Activated CD4-positive, CD25-positive, alpha-beta regulatory T cell treated with anti-CD3 and anti-CD28 coated beads, Interleukin-2, amount 50 U/mL, for 72 hours (primary cell): Measurements from ENCODE around the gene RANGAP1.
"Not testable (repeated sequence)": the region's sequence is repeated elsewhere in the genome, so short reads cannot be mapped to it uniquely, and the experiment has no call there.

Experiments used
- DNase-seq: peaks from one replicate; pipeline ENCODE4 v3.0.0; 2021

Gene RANGAP1

DNA sequence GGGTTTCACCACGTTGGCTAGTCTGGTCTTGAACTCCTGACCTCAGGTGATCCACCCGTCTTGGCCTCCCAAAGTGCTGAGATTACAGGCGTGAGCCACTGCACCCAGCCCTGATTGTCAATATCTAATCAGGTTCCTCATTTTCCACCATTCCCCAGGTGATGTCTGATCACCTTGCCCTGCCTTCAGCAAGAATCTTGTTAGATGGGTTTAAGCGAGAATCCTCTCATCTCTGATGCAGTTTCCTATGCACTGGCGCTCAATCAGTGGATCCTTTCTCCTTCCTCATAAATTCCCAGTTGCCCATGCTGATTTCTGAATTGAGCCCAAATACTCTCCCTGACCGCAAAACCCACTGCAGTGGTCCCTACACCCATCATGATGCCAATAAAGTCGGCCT lies 14.7 kb upstream of the RANGAP1 start:
- DNase-seq: no peak

DNA sequence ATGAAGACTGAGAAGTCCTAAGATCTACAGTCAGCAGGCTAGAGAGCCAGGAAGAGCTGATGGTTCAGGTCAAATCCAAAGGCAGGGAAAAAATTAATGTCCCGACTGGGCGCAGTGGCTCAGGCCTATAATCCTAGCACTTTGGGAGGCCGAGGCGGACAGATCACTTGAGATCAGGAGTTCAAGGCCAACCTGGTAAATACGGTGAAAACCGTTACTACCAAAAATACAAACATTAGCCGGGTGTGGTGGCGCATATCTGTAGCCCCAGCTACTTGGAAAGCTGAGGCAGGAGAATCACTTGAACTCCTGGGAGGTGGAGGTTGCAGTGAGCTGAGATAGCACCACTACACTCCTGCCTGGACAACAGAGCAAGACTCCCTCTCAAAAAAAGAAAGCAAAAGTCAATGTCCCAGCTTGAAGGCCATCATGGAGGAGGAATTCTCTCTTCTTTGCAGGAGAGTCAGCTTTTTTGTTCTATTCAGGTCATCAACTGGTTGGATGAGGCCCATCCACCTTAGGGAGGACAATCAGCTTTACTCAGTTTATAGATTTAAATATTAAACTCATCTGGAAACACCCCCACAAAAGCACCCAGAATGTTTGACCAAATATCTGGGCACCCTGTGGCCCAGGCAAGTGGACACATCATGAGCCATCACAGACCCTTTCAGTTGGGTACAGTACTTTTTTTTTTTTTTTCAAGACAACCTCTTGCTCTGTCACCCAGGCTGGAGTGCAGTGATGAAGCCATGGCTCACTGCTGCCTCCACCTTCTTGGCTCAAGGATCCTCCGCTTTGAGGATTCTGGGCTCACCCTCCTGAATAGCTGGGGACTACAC lies 11.1 kb upstream of the RANGAP1 start:
- no peak for DNase-seq

DNA sequence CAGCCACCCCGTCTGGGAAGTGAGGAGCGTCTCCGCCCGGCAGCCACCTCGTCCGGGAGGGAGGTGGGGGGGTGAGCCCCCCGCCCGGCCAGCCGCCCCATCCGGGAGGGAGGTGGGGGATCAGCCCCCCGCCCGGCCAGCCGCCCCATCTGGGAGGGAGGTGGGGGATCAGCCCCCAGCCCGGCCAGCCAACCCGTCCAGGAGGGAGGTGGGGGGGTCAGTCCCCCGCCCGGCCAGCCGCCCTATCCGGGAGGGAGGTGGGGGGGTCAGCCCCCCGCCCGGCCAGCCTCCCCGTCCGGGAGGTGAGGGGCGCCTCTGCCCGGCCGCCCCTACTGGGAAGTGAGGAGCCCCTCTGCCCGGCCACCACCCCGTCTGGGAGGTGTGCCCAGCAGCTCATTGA lies 8.8 kb upstream of the RANGAP1 start:
- not testable (repeated sequence) for DNase-seq

DNA sequence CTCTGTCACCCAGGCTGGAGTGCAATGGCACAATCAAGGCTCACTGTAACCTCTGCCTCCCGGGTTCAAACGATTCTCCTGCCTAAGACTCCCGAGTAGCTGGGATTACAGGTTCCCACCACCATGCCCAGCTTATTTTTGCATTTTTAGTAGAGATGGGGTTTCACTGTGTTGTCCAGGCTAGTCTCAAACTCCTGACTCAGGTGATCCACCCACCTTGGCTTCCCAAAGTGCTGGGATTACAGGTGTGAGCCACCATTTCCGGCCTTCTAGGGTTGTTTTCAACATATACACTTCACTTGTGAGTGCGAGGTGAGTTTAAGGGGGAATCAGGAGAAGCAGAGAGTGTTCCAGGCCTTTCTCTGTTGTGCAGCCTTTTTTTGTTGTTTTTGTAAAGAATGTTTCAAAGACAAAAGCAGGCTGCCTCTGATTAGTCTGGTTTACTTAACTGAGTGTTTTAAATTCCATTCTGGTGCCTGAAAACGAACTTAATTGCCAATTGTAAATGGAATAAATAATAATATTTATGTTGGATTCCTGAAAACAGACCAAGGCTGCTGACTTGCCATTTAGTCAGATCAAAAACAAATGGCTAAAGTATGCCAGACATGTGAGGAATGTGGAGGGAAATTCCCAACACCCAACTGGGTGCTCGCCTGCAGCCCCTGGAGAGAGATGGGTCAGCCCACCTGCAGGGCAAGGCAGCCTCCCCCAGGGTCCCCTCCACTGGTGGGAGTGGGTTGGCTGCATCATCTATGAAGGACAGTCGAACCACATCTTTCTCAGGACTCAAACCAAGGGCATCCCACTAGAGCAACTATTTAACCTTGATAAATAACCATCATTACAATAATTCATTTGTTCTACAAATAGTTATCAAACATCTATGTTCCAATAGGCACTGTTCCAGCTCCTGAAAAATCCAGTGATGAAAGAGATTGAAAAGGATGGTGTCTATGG lies 4.6 kb upstream of the RANGAP1 start:
- no peak for DNase-seq

DNA sequence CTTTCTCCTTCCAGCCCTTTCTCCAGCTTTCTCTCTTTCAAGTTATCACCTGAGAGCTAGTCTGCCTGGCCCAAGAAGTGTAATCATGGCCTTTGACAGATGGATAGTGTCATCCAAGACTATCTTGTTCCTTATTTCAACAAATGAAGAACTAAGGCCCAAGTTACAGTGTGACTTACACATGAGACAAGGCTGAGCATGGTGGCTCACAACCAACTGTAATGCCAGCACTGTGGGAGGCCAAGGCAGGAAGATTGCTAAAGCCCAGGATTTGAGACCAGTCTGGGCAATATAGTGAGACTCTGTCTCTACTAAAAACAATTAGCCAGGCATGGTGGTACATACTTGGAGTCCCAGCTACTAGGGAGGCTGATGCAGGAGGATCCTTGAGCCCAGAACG lies 3.7 kb upstream of the RANGAP1 start:
- DNase-seq: no peak

DNA sequence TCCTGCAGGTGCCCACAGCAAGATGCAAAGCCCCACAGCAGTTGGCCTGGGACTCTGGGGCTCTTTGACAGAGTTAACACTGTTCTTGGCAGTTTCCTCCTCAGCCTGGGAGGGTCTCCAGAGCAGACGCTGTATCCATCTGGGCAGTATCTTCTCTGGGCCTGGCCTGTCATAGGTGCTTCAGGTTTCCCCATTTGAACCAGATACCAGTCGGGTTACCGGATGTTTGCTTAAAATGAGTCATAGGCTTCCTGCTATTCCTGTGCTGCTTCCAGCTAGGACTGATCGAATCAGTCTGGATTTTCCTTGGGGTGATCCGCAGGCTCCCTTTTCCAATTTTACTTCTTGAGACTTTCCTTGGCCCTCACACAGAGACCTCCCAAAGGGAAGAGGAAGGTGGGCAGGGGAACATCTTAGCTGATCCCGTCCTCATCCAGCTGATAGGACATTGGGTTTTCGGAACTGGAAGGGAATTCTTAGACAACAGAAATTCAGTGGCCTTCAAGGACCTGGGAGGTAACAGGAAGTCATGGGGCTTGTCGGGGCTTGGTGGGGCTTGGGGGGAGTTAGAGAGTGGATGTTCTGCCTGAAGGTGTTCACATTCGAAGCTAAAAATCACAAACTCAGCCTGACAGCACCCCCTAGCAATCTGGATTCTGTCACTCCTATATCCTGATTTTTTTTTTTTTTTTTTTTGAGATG lies 2.4 kb upstream of the RANGAP1 start:
- no peak for DNase-seq

DNA sequence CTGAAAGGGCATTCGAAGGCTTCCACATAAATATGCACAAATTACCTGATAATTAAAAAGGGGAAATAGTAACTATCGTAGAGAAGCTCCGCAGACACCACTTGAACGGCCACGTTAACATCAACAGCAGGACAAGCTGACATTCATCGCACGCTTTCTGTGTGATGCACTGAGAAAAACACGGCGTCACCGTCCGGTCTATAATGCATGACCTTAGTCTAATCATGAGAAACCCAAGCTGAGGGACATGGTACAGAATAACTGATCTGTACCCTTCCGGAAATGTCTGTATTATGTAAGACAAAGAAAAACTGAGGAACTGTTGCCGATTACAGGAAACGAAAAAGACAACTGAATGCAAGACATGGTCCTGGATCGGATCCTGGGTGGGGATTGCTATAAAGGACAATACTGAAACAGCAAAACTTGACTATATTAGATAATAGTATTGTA lies 678 bp upstream of the RANGAP1 start:
- DNase-seq: peak; percentile 61

DNA sequence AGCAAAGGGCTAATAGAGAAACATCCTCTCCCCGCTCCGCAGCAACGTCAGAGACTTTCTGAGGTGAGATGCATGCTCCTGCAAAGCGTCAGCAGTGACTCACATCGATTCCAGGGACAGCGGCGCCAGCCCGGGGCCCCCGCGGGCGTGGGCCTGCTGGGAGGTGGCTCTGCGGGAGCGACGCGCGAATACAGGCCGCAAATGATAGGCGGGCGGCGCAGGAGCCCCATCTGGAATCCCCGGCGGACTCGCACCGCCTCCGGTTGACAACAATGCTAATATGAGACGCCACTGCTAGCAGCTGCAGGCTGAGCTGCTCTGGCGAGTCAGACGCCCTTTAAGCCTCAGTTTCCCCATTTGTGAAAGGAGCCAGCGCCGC lies 557 bp downstream of the RANGAP1 start:
- DNase-seq: peak; percentile 79

DNA sequence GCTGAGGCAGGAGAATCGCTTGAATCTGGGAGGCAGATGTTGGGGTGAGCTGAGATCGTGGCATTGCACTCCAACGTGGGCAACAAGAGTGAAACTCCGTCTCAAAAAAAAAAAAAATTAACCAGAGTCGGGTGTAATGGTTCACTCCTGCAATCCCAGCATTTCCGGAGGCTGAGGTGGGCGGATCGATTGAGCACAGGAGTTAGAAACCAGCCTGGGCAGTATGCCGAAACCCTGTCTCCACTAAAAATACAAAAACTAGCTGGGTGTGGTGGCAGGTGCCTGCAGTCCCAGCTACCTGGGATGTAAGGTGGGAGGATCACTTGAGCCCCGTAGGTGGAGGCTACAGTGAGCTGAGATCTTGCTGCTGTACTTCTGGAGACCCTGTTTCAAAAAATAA lies 1.5 kb downstream of the RANGAP1 start:
- DNase-seq: no peak

DNA sequence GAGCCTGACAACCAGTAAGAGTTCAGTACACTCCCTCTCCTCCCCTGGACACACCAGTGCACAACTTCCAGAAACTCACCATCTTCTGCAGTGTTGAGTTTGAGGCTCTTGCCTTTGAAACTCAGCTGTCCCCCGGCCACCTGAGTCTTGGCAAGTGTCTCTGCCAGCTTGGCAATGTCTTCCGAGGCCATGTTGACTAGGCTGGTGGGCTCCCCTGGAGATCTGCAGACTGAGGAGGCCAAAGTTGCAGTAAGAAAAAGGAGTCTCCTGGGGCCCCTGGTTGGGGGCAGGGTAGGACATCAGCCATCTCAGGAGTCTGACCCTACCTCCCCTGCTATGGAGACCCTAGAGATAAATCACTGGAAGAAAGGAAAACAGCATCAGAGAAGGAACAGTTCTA lies 5.1 kb downstream of the RANGAP1 start:
- DNase-seq: no peak

DNA sequence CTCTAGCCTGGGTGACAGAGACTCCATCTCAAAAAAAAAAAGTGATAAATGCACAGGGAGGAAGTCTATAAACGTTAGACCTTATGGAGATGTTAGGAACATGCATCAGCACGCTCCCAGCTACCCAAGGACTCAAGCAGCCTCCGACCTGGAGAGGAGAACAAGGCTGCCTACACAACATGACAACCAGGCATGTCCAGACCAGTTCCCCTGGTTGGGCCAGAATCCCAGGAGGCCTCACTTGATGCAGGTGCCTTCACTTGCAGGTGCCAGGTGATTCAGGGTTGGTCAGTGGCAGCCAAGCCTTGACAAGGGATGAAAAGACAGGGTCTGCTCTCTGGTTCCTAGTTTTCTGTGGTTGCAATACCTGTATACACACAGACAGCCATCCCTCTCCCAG lies 5.9 kb downstream of the RANGAP1 start:
- no peak for DNase-seq

DNA sequence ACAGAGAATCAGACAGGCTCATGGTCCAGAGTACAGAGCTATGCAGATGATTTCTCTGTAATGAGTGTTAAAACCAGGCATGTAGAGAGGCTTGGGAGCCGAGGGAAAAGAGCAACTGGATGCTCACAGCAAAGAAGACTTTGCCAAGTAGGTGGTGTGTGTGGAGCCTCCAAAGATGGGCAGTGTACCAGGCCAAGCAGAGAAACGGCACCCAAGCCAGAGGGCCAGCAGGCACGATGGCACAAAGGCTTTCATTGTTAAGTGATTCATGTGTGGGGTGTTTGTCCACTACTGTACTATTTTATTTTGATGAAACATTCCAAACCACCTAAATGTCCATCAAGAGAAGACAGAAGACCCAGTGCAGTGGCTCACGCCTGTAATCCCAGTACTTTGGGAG lies 11.1 kb downstream of the RANGAP1 start:
- no peak for DNase-seq

DNA sequence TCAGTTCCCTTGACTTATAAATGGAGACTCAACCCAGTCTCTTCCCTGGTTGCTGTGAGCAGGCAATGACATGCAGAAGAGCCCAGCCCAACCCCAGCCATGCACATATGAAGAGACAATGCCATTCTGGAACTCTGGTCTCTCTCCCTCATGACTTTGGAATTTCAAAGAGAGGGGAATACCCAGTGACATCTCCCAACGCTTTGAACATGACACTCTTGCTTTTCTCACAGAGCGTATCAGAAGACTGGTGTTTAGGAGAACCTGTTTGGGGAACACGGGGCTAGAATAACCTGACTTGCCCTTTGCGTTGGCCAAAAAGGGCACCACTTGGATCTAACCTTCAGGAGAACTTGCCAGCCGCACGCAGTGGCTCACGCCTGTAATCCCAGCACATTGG lies 12.9 kb downstream of the RANGAP1 start:
- DNase-seq: no peak

DNA sequence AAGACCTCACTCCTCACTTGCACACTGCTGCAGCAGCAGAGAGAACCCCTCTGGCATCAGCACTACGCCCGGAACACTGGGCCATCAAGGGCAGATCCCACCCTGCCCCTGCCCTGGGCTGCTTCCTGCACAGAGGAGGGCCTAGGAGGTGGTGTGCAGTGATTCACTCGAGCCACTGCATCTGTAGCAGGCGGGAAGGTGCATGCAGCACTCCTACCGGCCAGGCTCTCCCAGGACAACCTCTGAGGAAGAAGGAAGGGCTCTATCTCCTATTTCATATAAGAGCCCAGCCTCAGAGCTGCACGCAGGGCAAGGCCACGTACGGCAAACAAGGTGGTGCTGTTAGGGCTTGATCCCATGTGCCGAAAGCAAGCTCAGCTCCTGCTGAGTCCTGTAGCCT lies 14.2 kb downstream of the RANGAP1 start:
- no peak for DNase-seq

DNA sequence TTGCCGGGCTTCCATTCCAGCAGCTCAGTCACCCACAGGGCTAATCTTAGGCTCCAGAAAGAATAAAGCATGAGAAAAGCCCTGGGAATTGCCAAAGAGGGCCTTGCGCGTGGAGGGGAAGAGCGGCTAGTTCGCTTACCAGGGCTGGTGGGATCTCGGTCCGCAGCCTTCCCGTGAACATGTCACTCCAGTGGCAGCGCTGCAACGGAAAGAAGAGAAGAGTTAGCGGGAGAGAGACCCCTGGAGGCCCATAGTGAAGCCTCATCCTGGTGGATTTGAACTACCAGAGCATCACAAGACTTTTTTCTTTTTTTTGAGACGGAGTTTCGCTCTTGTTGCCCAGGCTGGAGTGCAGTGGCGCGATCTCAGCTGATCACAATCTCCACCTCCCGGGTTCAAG lies 18.0 kb downstream of the RANGAP1 start:
- DNase-seq: no peak

DNA sequence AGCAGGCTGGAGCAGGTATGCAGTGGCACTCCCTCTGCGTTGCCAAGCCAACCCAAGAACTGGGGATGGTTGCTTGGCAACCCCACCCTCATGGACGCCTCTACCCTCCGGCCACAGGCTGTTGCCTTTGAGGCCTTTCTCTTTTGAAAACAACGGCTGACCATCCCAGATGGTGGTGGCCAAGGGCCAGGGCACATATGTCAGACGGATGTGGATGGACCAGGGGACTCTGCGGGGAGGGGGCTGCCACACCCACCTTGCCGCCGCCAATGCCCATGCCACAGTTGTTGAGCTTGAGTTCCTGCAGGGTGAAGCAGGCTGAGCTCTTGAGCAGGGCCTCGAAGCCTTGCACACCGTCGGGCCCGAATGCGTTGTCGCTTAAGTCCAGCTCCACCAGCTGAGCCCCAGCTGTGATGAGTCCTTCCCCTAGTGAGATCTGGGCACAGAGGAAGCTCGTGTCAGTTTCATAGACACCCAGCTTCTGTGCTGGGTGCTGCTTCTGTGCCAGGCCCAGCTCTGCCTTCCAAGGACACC lies 21.5 kb downstream of the RANGAP1 start:
- no peak for DNase-seq

DNA sequence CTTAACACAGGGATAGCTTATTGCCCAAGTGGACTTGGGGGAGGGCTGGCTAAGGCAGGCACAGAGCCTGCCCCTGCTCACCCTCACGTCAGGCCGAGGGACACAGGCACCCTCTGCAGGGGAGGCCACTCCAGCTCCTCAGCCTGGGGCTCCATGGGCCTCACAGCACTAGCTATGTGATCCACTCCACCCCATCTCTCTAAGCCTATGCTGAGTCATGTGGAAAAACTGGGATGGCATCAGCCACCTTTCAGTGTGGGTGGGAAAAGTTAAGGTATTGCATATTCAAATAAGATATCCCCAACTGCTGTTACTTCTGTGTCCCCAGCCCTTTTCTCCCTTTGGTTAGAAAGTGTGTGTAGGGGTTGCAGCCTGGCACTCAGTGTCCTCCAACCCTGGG lies 22.3 kb downstream of the RANGAP1 start:
- DNase-seq: no peak

DNA sequence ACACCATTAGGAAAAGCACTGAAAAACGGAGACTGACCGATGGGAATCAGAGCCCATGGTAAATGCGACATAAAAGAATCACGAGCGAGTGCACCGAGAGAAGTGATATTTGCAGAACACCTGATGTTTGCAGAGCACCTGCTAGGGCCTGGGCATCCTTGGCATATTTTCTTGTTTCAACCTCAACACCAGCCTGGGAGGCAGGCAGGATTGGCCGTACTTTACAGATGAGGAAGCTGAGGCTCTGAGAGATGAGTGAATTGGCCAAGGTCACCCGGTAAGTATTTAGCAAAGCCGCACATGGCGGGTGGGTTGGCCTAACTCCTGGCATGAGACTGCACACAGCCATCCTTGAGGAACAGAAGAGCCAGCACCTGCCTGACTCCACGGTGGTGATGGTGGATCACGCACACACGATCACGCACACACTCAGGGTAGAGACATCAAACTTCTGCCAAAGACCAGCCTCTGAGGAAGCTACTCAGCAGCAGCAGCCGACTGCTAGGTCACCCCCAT lies 23.7 kb downstream of the RANGAP1 start:
- DNase-seq: no peak

DNA sequence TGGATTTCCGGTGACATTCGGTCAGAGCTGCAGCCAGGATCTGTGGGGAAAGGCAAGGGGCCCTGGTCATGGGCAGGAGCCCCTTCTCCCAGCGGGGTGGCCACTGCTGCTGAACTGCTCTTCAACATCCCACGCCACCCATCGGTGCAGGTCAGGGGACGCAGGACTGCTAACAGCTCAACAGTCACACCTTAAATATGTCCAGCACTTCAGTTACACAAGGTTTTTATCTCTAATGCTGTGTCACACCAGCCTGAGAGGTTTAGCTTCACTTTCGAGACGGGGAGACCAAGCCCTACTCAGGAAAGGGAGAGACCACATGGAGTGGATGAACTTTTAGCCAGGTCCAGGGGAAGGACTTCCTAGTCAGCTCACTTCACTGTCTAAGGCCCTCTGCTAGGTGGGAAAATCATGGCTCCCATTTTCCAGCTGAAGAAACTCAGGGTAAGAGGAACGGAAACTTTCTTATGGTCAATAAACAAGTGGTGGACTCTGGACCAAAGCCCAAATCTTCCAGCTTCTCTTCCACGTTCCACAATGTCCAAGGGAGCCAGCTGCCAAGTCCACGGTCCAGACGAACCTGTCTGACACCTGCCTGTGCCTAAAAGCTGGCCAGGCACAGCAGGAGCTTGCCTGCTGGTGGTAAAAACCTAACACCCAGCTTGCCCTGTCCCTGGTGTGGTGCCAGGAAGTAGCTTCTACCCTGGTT lies 24.3 kb downstream of the RANGAP1 start:
- no peak for DNase-seq

DNA sequence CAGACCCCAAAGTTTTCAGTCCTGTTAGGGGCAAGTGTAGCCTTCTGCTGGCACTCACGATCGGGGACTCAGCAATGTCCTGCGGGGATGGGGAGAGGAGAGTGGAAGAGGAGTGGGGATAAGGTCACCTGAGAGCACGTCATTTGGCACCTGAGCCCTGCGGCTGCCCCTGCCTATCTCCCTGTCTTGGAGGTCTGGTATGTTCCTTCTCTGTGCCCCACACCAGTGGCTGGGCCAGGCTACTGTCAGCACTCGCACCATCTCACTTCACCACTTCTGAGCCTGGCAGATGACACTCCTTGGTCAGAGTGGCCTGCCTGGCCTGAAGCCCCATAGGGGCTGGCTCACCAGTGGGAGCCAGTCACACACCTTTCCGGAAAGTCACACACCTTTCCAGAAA lies 25.1 kb downstream of the RANGAP1 start:
- no peak for DNase-seq

DNA sequence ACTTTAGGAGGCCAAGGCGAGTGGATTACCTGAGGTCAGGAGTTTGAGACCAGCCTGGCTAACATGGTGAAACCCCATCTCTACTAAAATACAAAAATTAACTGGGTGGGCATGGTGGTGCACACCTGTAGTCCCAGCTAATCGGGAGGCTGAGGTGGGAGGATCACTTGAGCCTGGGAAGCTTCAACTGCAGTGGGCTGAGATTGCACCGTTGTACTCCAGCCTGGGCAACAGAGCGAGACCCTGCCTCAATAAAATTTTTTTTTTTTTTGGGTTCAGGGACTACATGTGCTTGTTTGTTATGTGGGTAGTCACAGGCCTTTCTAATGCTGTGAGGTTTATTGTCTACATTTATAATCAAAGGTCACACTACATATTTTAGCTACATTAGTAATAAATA lies 26.2 kb downstream of the RANGAP1 start:
- DNase-seq: not testable (repeated sequence)

DNA sequence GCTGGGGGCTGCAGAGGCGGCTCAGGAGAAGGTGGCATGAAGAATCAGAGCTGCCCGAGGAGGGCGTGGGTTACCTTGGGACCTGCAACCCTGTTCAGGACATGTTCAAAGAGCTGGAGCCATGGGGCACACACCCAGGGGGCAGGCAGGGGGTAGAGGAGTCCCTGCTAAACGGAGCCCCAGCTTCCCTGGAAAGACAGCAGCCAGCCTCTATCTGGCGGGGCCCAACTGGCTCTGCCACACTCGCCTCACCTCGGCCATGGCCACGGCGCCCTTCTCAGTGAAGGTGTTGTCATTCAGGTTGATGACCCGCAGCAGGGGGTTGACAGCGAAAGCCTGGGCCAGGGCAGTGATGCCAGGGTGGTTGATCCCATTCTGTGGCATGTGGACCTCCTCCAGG lies 28.3 kb downstream of the RANGAP1 start:
- DNase-seq: no peak
